HCT116 (cell line): ENCODE results near the gene SYTL2. TPM values are rescaled to one million over a fixed set of nuclear protein-coding genes. Genes with fewer than 3 reads are reported as not detected.

Source experiments
- ATAC-seq: fragments of 200-7000 bp; cut with Tn5 transposase; 2 replicates; pipeline ENCODE4 v1.9.1; 2020; ENCODE audit warnings: mild to moderate bottlenecking, moderate library complexity
- BruUV-seq: library from RNA; stranded (reverse); fragments of 400-500 nt; replicated peaks from 2 replicates; lab custom pipeline; 2021; lab: Mats Ljungman, UMichigan
- CTCF ChIA-PET: fragments of 300-600 bp; sonication (Branson Sonifier 250); formaldehyde crosslinking; loops from one replicate; lab custom pipeline; 2021; ENCODE audit warnings: antibody characterized with exemption; lab: Charles Lee
- POLR2A ChIA-PET: fragments of 300-600, 350-600 bp; sonication (Branson Sonifier 250); formaldehyde crosslinking; loops from one replicate; lab custom pipeline; 2021; ENCODE audit warnings: antibody characterized with exemption; lab: Charles Lee
- RAD21 ChIA-PET, 2 experiments: fragments of 300-600 bp; sonication (Branson Sonifier 250); formaldehyde crosslinking; loops; one replicate each; lab custom pipeline; 2023; ENCODE audit warnings: low total read pairs in 2 of 2; ENCODE audit not compliant: uncharacterized antibody in 2 of 2, unreplicated experiment in 2 of 2, low non-redundant PET in 1 of 2; lab: Charles Lee
- DNase-seq: peaks from one replicate; pipeline ENCODE4 v3.0.0-alpha.2; 2010; ENCODE audit warnings: low read depth, low spot score
- H2AFZ ChIP-seq: fragments of 200-600 bp; shearing (Covaris generic), sonication (generic); 2 replicates; pipeline ENCODE4 v1.6.1; 2017; ENCODE audit warnings: low read depth, mixed run types, mixed read lengths, antibody characterized with exemption, low read length; ENCODE audit not compliant: poor library complexity, severe bottlenecking
- H3K27ac ChIP-seq: 2 replicates; pipeline ENCODE4 v1.5.1; 2012; ENCODE audit warnings: low read depth, low read length
- H3K27me3 ChIP-seq: fragments of 200-600 bp; sonication (generic); 2 replicates; pipeline ENCODE4 v1.6.1; 2016; ENCODE audit warnings: mixed run types, low read length, mixed read lengths; ENCODE audit not compliant: insufficient read depth
- H3K36me3 ChIP-seq, 2 experiments: fragments of 200-500 bp in 1 of 2; fragments of 200-600 bp in 1 of 2; sonication (Bioruptor generic) in 1 of 2; sonication (generic) in 1 of 2; 2 replicates each; pipeline versions ENCODE4 v1.5.1 to v1.6.1; 2014 to 2016; ENCODE audit warnings: low read length in 2 of 2, inconsistent platforms in 1 of 2, mixed read lengths in 1 of 2, mixed run types in 1 of 2; ENCODE audit not compliant: insufficient read depth in 2 of 2, control insufficient read depth in 1 of 2
- H3K4me1 ChIP-seq, 2 experiments: fragments of 200-600 bp in 1 of 2; sonication (generic) in 1 of 2; 2 replicates each; pipeline versions ENCODE4 v1.5.1 to v1.6.1; 2012 to 2017; ENCODE audit warnings: low read length in 2 of 2, inconsistent platforms in 1 of 2, mild to moderate bottlenecking in 1 of 2, mixed read lengths in 1 of 2, mixed run types in 1 of 2, moderate library complexity in 1 of 2; ENCODE audit not compliant: insufficient read depth in 2 of 2, control insufficient read depth in 1 of 2
- H3K4me2 ChIP-seq: fragments of 200-600 bp; sonication (generic); 2 replicates; pipeline ENCODE4 v1.6.1; 2017; ENCODE audit warnings: mixed run types, low read length, mixed read lengths
- H3K4me3 ChIP-seq, 2 experiments: fragments of 200-600 bp in 1 of 2; sonication (generic) in 1 of 2; replicated peaks in 1 of 2; 2 replicates each; pipeline ENCODE4 v1.5.1; 2011 to 2016; ENCODE audit warnings: low read length in 2 of 2, control low read depth in 1 of 2, low read depth in 1 of 2, mild to moderate bottlenecking in 1 of 2, mixed read lengths in 1 of 2, mixed run types in 1 of 2
- H3K79me2 ChIP-seq: fragments of 200-600 bp; sonication (generic); 2 replicates; pipeline ENCODE4 v1.6.1; 2017; ENCODE audit warnings: mild to moderate bottlenecking, mixed run types, low read length, moderate library complexity, mixed read lengths; ENCODE audit not compliant: insufficient read depth
- H3K9ac ChIP-seq: fragments of 200-600 bp; sonication (generic); 2 replicates; pipeline ENCODE4 v1.6.1; 2016; ENCODE audit warnings: low read length, mixed read lengths
- H3K9me2 ChIP-seq: fragments of 200-600 bp; sonication (generic), shearing (Covaris generic); 2 replicates; pipeline ENCODE4 v1.6.1; 2017; ENCODE audit warnings: mixed run types, mild to moderate bottlenecking, moderate library complexity; ENCODE audit not compliant: insufficient read depth
- H3K9me3 ChIP-seq, 2 experiments: fragments of 200-500 bp in 1 of 2; fragments of 200-600 bp in 1 of 2; sonication (Bioruptor generic) in 1 of 2; sonication (generic) in 1 of 2; 2 replicates each; pipeline ENCODE4 v1.6.1; 2014 to 2017; ENCODE audit warnings: low read length in 2 of 2, mixed read lengths in 2 of 2, inconsistent platforms in 1 of 2, low read depth in 1 of 2, mild to moderate bottlenecking in 1 of 2, mixed run types in 1 of 2, moderate library complexity in 1 of 2; ENCODE audit not compliant: control insufficient read depth in 1 of 2, insufficient read depth in 1 of 2
- H4K20me1 ChIP-seq: fragments of 200-600 bp; sonication (generic), shearing (Covaris generic); 2 replicates; pipeline ENCODE4 v1.6.1; 2017; ENCODE audit warnings: mixed run types, mild to moderate bottlenecking, moderate library complexity; ENCODE audit not compliant: insufficient read depth
- CEBPB ChIP-seq: IDR thresholded peaks from 2 replicates; pipeline ENCODE4 v1.6.1; 2012; ENCODE audit warnings: low read depth
- EZH2 ChIP-seq: fragments of 200-600 bp; sonication (generic); IDR thresholded peaks from 2 replicates; pipeline ENCODE4 v1.6.1; 2017; ENCODE audit warnings: antibody characterized with exemption, mixed run types
- SP1 ChIP-seq: IDR thresholded peaks from 2 replicates; pipeline ENCODE4 v1.6.1; 2012; ENCODE audit warnings: low read depth
- SRF ChIP-seq: IDR thresholded peaks from 2 replicates; pipeline ENCODE4 v1.6.1; 2012; ENCODE audit warnings: low read depth
- TCF7L2 ChIP-seq: IDR thresholded peaks from 2 replicates; pipeline ENCODE4 v1.7.0; 2011; ENCODE audit warnings: borderline replicate concordance, inconsistent platforms; ENCODE audit not compliant: insufficient read depth, insufficient read length; ENCODE audit errors: extremely low read depth
- YY1 ChIP-seq: IDR thresholded peaks from 2 replicates; pipeline ENCODE4 v1.6.1; 2011; ENCODE audit warnings: low read length, low read depth, moderate library complexity, mild to moderate bottlenecking; ENCODE audit not compliant: insufficient replicate concordance; ENCODE audit errors: extremely low read depth
- ZNF274 ChIP-seq: fragments of 200-500 bp; sonication (Bioruptor generic); IDR thresholded peaks from 2 replicates; pipeline ENCODE4 v1.6.1; 2014; ENCODE audit warnings: mild to moderate bottlenecking, low read depth, low read length, inconsistent platforms
- intact Hi-C: fragments of 100-400 bp; cut with micrococcal nuclease; formaldehyde crosslinking; loops from 2 replicates; pipeline ENCODE4 v1.10.0; 2022
- total RNA-seq: library from RNA; stranded (reverse); gene quantifications from one replicate; pipeline ENCODE4 v1.2.1, GENCODE V29; 2021; ENCODE audit not compliant: unreplicated experiment

SYTL2 gene
- total RNA-seq, 1 experiment from 2014 or later, result 12.6 TPM

DNA sequence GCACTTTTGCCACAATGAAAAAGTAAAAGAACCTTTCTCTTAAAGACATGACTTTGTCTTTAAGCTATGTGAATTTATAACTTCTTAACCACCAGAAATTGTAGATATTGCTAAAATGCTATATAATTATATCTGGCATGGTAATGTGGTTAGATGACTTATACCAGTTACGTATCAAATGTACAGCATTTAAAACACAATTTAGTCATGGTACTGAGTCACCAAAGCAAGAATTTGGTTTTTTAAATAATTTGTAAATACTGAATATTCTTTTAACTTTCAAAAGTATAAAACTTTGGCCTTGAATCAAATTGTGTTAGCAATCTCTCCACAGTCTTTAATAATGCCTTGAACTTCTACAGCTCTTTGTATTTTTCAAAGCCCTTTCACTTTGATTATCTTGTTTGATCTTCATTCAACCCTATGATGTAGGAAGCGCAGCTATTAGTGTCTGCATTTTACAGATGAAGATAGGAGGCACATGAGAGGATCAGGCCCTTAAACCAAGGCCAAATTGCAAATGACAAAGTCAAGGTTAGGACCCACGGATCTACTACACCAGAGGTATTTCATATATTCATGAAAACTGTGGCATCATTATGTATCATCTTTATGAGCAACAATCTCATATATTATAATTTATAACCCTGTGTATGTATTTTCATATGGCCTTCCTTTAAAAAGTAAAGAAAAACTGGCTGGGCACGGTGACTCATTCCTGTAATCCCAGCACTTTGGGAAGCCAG is 4.4 kb upstream of the SYTL2 start:
- Histone ChIP-seq H4K20me1 (no peaks in the 10 kb centered on the region), H3K9me2 (no peaks in the 10 kb centered on the region), H3K36me3 (no peaks in the 10 kb centered on the region), H3K27me3 (no peaks in the 10 kb centered on the region), H3K79me2 (no peaks in the 10 kb centered on the region), H3K9ac (no peak overlapping the region), H3K27ac (no peak overlapping the region), H3K4me1 (peaks cover 10 to 43% of the 10 kb centered on the region in 2 experiments), H3K9me3 (no peaks in the 10 kb centered on the region), H3K4me3 (no peak overlapping the region), H3K4me2 (peak overlapping the region; percentile 24; the same call in 1 of the 2 replicates), H2AFZ (no peak overlapping the region)
- ChIA-PET POLR2A (no interaction called here), RAD21 (no interaction called here), CTCF (no interaction called here)
- intact Hi-C loops, result no loop called here
- no TSS peak for BruUV-seq
- TF ChIP-seq SP1 (0 out of 2 replicates have a peak, but pooled peaks have one; percentile 16), EZH2 (no peak), ZNF274 (no peak), TCF7L2 (peak; percentile 96), YY1 (no peak)
- DNase-seq, result no peak
- ATAC-seq, result no peak

DNA sequence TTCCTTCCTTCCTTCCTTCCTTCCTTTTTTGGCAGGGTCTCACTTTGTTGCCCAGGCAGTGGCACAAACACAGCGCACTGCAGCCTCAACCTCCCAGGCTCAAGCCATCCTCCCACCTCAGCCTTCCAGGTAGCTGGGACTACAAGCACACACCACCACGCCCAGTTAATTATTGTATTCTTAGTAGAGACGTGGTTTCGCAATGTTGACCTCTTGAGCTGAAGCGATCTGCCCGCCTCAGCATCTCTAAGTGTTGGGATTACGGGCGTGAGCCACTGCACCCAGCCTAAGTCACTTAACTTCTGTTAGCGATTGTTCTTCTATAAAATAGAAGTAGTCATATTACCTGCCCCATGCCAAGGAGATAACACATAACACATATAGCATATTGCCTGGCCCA is 2.8 kb upstream of the SYTL2 start:
- ChIA-PET CTCF (no interaction called here), POLR2A (no interaction called here), RAD21 (no interaction called here)
- no peaks in the 10 kb centered on the region for H3K79me2 ChIP-seq
- no peaks in the 10 kb centered on the region for H3K36me3 ChIP-seq
- H3K9me2 ChIP-seq, result no peaks in the 10 kb centered on the region
- H3K4me3 ChIP-seq, result no peak overlapping the region
- H3K4me1 ChIP-seq, result peaks cover 15 to 55% of the 10 kb centered on the region in 2 experiments
- H3K4me2 ChIP-seq, result peak overlapping the region; percentile 22; the same call in 1 of the 2 replicates
- H3K27me3 ChIP-seq, result no peaks in the 10 kb centered on the region
- TF ChIP-seq EZH2 (no peak), CEBPB (peak; percentile 69), SRF (no peak), YY1 (no peak)
- ATAC-seq (no peak), DNase-seq (no peak)
- H3K9ac ChIP-seq, result no peak overlapping the region
- intact Hi-C loops, result no loop called here
- BruUV-seq, result no TSS peak
- no peak overlapping the region for H3K27ac ChIP-seq
- no peak overlapping the region for H2AFZ ChIP-seq
- no peaks in the 10 kb centered on the region for H4K20me1 ChIP-seq
- H3K9me3 ChIP-seq, result no peaks in the 10 kb centered on the region
